Stimulated activated CD8-positive, alpha-beta memory T cell treated with anti-CD3 and anti-CD28 coated beads, Interleukin-12 subunit alpha, Interleukin-12 subunit beta, amount 100 ng/mL, for 4 hours (primary cell): Measurements from ENCODE around the gene NINJ2.

Experiments used
- DNase-seq: peaks from one replicate; pipeline ENCODE4 v3.0.0-alpha.2; 2020; ENCODE audit warnings: low read depth

The NINJ2 gene

DNA sequence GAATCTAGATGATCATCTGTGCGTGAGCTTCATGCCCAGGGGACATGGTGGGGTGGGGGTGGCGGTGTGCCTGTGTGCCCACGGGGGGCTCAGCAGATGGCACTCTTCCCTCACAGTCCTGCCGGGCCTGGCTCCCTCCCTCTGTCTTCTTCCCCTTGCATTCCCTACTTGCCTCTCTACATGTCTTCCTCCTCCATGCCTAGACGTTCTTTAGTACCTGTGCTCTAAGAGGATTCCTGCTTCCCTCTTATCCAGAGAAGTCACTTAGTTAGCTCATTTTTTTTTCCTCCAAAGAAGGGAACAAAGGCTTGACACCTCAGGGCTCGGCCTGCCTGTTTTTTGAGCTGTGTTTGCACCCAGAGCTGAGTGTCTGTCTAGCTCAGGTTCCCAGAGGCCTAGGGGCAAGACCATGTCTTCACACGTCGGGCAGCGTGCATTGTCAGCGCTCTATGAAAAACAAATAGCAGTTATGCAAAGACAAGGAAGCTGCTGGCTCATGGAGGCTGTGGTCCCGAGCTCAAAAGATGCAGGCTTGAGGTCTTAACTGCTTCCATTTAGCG is 48.8 kb downstream of the NINJ2 start:
- DNase-seq: no peak

GRCh38 chr12:613996-614395 is 49.2 kb downstream of the NINJ2 start:
- DNase-seq: no peak

GRCh38 chr12:612886-613285 is 50.4 kb downstream of the NINJ2 start:
- no peak for DNase-seq

GRCh38 chr12:612293-612692 is 51.0 kb downstream of the NINJ2 start:
- no peak for DNase-seq

GRCh38 chr12:611721-612120 is 51.5 kb downstream of the NINJ2 start:
- DNase-seq: no peak

DNA sequence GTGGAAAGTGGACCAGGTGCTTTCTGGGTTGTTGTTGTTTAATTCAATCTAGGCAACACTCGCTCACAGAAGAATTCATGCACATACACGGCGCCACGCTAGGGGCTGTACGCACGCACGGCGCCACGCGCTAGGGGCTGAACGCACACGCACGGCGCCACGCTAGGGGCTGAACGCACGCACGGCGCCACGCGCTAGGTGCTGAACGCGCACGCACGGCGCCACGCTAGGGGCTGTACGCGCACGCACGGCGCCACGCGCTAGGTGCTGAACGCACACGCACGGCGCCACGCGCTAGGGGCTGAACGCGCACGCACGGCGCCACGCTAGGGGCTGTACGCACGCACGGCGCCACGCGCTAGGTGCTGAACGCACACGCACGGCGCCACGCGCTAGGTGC is 54.3 kb downstream of the NINJ2 start:
- no peak for DNase-seq

- no peak for DNase-seq
Measured at GRCh38 chr12:608413-608812, 54.8 kb downstream of the NINJ2 start.

- DNase-seq: no peak
Measured at GRCh38 chr12:607541-608001, 55.7 kb downstream of the NINJ2 start.

DNA sequence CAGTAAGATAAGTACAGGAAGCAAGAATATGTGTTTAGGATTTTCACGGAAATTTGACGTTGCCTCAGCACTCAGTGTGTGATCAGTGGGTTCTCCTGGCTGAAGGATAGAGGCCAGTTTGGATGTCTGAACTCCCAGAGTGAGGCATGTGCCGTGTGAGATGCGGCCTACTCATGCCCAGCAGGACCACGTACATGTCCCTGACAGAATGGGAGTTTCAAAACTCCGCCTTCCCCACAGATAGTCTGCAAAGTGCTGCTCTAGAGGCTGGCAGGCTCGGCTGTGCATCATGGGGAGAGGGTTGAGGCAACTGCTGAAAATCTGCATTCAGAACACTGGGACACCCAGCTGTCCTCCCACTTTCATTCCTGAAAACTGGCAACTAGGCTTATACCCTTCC is 58.3 kb downstream of the NINJ2 start:
- no peak for DNase-seq

- no peak for DNase-seq
Measured at GRCh38 chr12:602700-603068, 60.6 kb downstream of the NINJ2 start.

DNA sequence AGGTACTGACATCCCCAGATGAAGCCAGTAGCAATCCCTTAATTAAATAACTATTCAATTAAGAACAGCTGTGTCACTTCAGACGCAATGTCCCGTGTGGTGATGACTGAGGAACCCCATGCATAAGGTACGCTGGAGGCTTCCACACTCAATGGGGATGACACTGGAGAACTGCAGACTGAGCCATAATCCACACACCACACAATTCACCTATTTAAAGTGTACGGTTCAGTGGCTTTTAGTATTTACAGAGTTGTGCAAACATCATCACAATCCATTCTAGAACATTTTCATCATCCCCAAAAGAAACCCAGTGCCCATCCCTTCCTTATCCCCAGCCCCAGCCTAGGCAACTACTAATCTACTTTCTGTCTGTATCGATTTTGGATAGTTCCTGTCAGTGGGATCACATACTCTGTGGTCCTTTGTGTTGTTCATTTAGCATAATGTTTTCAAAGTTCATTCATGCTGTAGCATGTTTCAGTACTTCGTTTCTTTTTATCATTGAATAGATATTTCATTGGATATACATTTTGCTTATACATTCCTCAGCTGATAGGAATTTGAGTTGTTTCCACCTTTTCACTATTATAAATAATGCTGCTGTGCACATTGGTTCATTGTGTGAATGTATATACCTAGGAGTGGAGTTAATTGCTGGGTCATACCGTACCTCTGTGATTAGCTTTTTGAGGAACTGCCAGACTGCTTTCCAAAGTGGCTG is 61.1 kb downstream of the NINJ2 start:
- no peak for DNase-seq

- DNase-seq: no peak
Measured at GRCh38 chr12:599756-600155, 63.5 kb downstream of the NINJ2 start.

DNA sequence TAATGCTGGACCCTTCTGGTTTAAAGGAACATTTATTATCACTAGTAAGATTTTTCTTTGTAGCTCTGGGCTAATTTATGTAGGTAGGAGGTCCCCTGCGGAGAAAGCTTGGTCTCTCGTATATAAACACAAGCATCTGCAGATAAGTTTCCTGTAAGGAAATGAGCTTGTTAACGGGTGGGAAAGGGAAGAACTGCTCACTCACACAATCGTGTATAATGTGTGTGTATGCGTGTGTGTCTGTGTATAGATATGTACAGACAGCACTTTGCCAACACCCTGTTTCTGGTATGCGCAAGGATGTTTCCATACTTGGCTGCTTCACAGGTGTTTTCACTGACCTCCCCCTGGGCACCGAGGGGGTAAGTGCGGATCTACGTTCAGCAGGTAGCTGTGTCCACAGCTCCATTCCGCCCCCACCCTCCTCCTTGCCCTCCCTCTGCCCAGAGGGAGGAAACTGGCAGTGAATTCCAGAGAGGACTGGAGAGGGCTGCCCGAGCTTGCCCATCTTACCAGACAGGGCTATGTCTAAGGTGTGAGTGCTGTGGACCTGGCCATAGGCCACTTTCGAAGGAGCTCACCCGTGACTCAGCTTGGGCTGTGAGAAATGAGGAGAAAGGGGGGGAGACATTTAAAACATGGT is 65.2 kb downstream of the NINJ2 start:
- DNase-seq: no peak

DNA sequence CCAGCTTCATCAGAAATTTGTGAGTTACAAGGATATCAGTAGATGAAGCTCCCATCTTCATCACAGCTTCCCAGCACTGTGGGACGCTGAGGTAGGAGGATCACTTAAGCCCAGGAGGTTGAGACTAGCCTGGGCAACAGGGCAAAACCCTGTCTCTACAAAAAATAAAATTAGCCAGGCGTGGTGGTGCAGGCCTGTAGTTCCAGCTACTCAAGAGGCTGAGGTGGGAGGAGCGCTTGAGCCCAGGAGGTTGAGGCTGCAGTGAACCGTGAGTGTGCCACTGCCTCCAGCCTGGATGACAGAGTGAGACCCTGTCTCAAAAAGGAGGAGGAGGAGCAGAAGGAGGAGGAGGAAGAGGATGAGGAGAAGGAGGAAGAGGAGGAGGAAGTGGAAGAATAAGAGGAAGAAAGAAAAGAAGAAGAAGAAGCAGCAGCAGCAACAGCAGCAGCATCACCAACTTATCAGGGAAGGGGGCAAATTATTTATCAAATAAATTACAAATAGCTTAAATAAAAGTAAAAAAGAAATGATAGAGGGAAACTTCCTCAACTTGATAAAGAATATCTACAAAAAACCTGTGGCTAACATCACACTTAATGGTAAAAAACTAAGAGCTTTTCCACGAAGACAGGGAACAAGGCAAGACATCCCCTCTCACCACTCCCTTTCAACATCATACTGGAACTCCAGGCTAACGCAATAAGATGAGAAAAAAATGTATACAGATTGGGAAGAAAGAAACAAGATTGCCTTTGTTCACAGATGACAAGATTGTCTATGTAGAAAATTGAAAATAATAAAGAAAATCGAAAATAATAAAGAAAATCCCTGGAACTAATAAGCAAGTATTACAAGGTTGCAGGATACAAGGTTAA is 69.6 kb downstream of the NINJ2 start:
- no peak for DNase-seq

- DNase-seq: no peak
Measured at GRCh38 chr12:592024-592505, 71.2 kb downstream of the NINJ2 start.

DNA sequence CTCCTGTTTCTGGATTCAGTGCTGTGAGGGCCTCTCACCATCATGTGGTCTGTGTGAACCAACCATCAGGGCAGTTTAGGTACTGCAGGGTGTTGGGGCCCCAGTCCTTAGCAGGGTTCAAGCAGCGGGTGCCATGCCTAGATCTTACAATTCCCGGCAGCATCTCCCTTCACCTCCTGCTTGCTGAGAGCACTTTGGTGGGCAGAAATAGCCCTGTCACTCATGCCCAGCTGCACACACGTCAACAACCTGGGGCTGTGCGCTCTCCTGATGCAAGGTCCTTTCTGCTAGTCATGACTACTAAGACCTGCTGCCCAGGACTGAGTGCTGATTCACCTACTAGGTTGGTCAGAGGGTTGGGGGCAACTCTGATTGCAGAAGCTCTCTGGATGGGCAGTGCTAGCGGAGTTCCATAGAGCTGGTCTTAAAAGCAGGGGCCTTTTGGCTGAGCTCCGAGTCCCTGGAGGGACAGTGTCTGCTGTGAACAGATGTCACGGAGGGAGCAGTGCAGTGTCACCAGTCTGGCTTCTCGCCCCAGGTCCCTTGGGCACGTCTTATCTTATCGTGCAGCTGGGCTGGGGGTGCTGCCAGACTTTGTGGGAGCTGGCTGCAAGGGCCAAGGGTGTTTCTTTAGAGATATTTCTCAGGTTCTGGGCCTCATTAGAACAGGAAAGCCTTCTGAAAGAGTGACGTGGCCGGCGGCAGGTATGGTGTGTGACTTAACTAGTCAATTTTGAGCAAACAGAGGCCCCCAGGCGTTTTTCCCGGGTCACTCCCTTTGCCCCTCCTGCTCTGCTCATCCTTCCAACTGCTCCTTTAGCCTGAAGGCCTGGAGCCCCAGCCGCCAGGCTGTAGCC is 71.8 kb downstream of the NINJ2 start:
- no peak for DNase-seq

- no peak for DNase-seq
Measured at GRCh38 chr12:590206-590750, 73.0 kb downstream of the NINJ2 start.

DNA sequence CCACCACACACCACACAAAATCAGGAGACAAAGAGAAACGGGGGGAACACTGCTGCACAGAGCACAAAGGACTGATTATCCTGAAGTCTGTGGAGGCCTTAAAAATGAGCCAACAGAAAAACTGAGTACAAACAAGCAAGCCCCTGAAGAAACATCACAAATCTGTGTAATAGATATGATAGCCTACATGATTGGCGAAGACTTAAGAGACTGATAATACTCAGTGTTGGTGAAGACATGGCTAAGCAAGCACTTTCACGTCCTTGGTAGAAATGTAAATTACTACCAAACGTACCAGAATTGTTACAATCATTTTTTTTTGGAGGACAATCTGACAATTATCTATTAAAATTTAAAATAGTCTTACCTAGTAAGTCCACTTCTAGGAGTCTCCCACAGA is 74.6 kb downstream of the NINJ2 start:
- no peak for DNase-seq

DNA sequence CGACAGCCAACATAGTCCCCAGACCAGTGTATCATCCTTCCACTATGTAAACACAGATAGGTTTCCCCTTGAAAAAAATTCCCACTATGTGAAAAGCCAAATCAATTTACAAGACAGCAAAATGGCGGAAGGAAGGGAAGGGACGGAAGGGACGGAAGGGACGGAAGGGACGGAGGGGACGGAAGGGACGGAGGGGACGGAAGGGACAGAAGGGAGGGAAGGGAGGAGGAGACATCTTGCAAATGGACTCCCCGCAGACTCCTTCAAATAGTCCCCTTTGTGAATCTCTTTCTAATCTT is 75.3 kb downstream of the NINJ2 start:
- DNase-seq: no peak

- DNase-seq: no peak
Measured at GRCh38 chr12:587132-588023, 75.9 kb downstream of the NINJ2 start.
